SU-DHL-6 (cell line): ENCODE results near the gene FCN2.

Experiments
- H2AFZ ChIP-seq: fragments of 200-600 bp; sonication (generic); 2 replicates; pipeline ENCODE4 v1.6.1; 2014; ENCODE audit warnings: low read depth, mild to moderate bottlenecking, moderate library complexity, mixed read lengths, antibody characterized with exemption, low read length; ENCODE audit not compliant: severe bottlenecking
- H3F3A ChIP-seq: fragments of 200-600 bp; shearing (Covaris generic); 2 replicates; pipeline ENCODE4 v1.6.0; 2016; ENCODE audit warnings: antibody characterized with exemption, mild to moderate bottlenecking; ENCODE audit not compliant: insufficient read depth
- H3K27ac ChIP-seq: fragments of 200-600 bp; sonication (generic); 2 replicates; pipeline ENCODE4 v1.5.1; 2016; ENCODE audit warnings: low read depth, mild to moderate bottlenecking, low read length, moderate library complexity, mixed read lengths
- H3K27me3 ChIP-seq: fragments of 200-600 bp; sonication (generic), shearing (Covaris generic); 2 replicates; pipeline ENCODE4 v1.6.0; 2014; ENCODE audit warnings: mild to moderate bottlenecking, low read length
- H3K36me3 ChIP-seq: fragments of 200-600 bp; sonication (generic); 2 replicates; pipeline ENCODE4 v1.6.1; 2014; ENCODE audit warnings: mild to moderate bottlenecking, low read length, mixed read lengths
- H3K4me2 ChIP-seq: fragments of 300-600, 200-600 bp; shearing (Covaris generic), sonication (generic); 2 replicates; pipeline ENCODE4 v1.6.0; 2014; ENCODE audit warnings: low read length, low read depth, mild to moderate bottlenecking; ENCODE audit not compliant: poor library complexity, severe bottlenecking
- H3K4me3 ChIP-seq: fragments of 200-600 bp; sonication (generic); 2 replicates; pipeline ENCODE4 v1.5.1; 2014; ENCODE audit warnings: antibody characterized with exemption, low read length, mild to moderate bottlenecking, mixed read lengths; ENCODE audit not compliant: insufficient read depth, poor library complexity, severe bottlenecking
- H3K79me2 ChIP-seq: fragments of 200-600 bp; sonication (generic); 2 replicates; pipeline ENCODE4 v1.6.1; 2014; ENCODE audit warnings: mild to moderate bottlenecking, low read length, moderate library complexity; ENCODE audit not compliant: insufficient read depth
- H3K9ac ChIP-seq: fragments of 200-600 bp; sonication (generic); 2 replicates; pipeline ENCODE4 v1.7.0; 2014; ENCODE audit warnings: mild to moderate bottlenecking, low read length
- H3K9me2 ChIP-seq: fragments of 200-600 bp; sonication (generic); replicated peaks from 2 replicates; pipeline ENCODE4 v1.6.1; 2014; ENCODE audit warnings: low read length; ENCODE audit not compliant: insufficient read depth
- H3K9me3 ChIP-seq: fragments of 200-600 bp; sonication (generic); 2 replicates; pipeline ENCODE4 v1.6.1; 2014; ENCODE audit warnings: low read length, mixed read lengths; ENCODE audit not compliant: insufficient read depth
- H4K20me1 ChIP-seq: fragments of 200-600 bp; sonication (generic); 2 replicates; pipeline ENCODE4 v1.6.1; 2014; ENCODE audit warnings: low read depth, mild to moderate bottlenecking, antibody characterized with exemption, low read length, moderate library complexity, mixed read lengths
- CTCF ChIP-seq: fragments of 200-600 bp; sonication (generic); IDR thresholded peaks from one replicate; pipeline ENCODE4 v1.5.1; 2017; ENCODE audit warnings: antibody characterized with exemption, mild to moderate bottlenecking, low read length, moderate library complexity; ENCODE audit not compliant: insufficient read depth, poor library complexity, severe bottlenecking
- EZH2phosphoT487 ChIP-seq: fragments of 200-600 bp; sonication (generic), shearing (Covaris generic); conservative IDR thresholded peaks from 2 replicates; pipeline ENCODE4 v1.6.1; 2018; ENCODE audit warnings: mild to moderate bottlenecking, antibody characterized with exemption, low read length, moderate library complexity, mixed read lengths

The FCN2 gene

GRCh38 chr9:134844821-134845220 is 35.8 kb upstream of the FCN2 start:
- Histone ChIP-seq H3F3A (no peaks in the 10 kb centered on the region), H3K36me3 (no peaks in the 10 kb centered on the region), H3K9me2 (no peaks in the 10 kb centered on the region), H2AFZ (no peak overlapping the region), H3K4me3 (no peak overlapping the region), H3K27ac (no peak overlapping the region), H3K79me2 (no peaks in the 10 kb centered on the region), H3K9me3 (no peaks in the 10 kb centered on the region), H4K20me1 (no peaks in the 10 kb centered on the region), H3K27me3 (no peaks in the 10 kb centered on the region), H3K4me2 (no peak overlapping the region), H3K9ac (no peak overlapping the region)
- TF ChIP-seq EZH2phosphoT487 (no peak), CTCF (no peak)

DNA sequence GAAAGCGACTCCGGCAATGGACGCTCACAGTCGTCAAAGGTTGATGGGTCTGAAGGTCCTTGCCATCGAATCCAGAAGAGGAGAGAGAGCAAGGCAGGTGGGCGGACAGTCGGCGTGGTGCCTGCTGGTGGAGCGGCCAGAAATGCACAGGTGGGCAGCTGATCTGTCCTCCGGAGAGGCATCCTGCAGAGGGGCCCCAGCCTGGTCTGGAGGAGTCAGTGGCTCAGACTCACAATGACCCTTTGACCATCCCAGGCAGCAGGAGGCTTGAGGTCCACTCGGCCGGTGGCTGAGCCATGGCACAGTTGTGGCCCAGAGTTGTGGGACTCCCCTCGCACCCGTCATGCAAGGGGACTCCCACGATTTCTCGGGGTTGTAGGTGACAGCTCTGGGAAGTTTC is 34.4 kb upstream of the FCN2 start:
- Histone ChIP-seq H3K27me3 (no peaks in the 10 kb centered on the region), H3F3A (no peaks in the 10 kb centered on the region), H3K27ac (no peak overlapping the region), H3K9ac (no peak overlapping the region), H2AFZ (no peak overlapping the region), H3K9me3 (peaks cover 6% of the 10 kb centered on the region; the same call in 1 of the 2 replicates), H3K4me3 (no peak overlapping the region), H3K36me3 (no peaks in the 10 kb centered on the region), H3K4me2 (no peak overlapping the region), H4K20me1 (no peaks in the 10 kb centered on the region), H3K9me2 (no peaks in the 10 kb centered on the region), H3K79me2 (no peaks in the 10 kb centered on the region)
- TF ChIP-seq CTCF (no peak), EZH2phosphoT487 (no peak)

- TF ChIP-seq EZH2phosphoT487: no peak
- TF ChIP-seq CTCF: no peak
- Histone ChIP-seq H3K9ac (no peak overlapping the region), H3K36me3 (no peaks in the 10 kb centered on the region), H3K9me2 (no peaks in the 10 kb centered on the region), H3K27ac (no peak overlapping the region), H3K79me2 (no peaks in the 10 kb centered on the region), H3K9me3 (peaks cover 11% of the 10 kb centered on the region; the same call in 1 of the 2 replicates), H3K27me3 (no peaks in the 10 kb centered on the region), H3F3A (no peaks in the 10 kb centered on the region), H3K4me3 (no peak overlapping the region), H3K4me2 (no peak overlapping the region), H4K20me1 (no peaks in the 10 kb centered on the region), H2AFZ (no peak overlapping the region)
Measured at GRCh38 chr9:134846699-134847098, 33.9 kb upstream of the FCN2 start.
